Fibroblast of mammary gland (primary cell): ENCODE measurements around the gene KCNIP4.

ENCODE experiments used
- DNase-seq: peaks from one replicate; pipeline ENCODE4 v3.0.0-alpha.2; 2010; ENCODE audit warnings: low read depth
- H3K4me3 ChIP-seq: 2 replicates; pipeline ENCODE4 v1.5.1; 2011; ENCODE audit warnings: low read depth, mild to moderate bottlenecking, low read length, moderate library complexity; ENCODE audit not compliant: control insufficient read depth
- TF ChIP-seq, protein P1 (sequence below): conservative IDR thresholded peaks from 2 replicates; pipeline ENCODE4 v1.5.1; 2011; ENCODE audit warnings: low read depth, low read length, inconsistent platforms; ENCODE audit not compliant: control insufficient read depth, insufficient read depth

The KCNIP4 gene

DNA sequence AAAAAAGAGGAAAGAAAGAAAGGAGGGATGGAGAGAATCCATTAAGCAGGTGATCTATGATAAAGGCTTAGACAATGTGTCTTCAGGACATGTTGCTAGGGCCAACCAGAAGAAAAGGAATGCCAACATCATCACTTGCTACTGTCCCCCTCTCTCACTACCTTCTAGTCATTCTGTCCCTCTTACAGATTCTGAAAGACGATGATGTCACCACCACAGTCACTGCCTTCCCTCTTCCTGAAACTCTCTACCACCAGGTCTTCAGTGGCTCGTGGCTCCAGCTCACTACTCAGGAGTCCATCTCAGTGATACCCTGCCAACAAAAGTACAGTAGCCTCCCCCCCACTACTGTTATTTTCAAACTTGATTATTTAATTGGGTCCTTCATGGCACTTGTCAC is 64.0 kb downstream of the KCNIP4 start:
- TF ChIP-seq, protein P1, sequence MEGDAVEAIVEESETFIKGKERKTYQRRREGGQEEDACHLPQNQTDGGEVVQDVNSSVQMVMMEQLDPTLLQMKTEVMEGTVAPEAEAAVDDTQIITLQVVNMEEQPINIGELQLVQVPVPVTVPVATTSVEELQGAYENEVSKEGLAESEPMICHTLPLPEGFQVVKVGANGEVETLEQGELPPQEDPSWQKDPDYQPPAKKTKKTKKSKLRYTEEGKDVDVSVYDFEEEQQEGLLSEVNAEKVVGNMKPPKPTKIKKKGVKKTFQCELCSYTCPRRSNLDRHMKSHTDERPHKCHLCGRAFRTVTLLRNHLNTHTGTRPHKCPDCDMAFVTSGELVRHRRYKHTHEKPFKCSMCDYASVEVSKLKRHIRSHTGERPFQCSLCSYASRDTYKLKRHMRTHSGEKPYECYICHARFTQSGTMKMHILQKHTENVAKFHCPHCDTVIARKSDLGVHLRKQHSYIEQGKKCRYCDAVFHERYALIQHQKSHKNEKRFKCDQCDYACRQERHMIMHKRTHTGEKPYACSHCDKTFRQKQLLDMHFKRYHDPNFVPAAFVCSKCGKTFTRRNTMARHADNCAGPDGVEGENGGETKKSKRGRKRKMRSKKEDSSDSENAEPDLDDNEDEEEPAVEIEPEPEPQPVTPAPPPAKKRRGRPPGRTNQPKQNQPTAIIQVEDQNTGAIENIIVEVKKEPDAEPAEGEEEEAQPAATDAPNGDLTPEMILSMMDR = no peak
- DNase-seq = no peak
- no peak overlapping the region for H3K4me3 ChIP-seq

- peak; percentile 75 for DNase-seq
- TF ChIP-seq, protein P1 = no peak
- no peak overlapping the region for H3K4me3 ChIP-seq
Observed at GRCh38 chr4:21882051-21882839, 66.3 kb downstream of the KCNIP4 start.

- no peak overlapping the region for H3K4me3 ChIP-seq
- DNase-seq = peak; percentile 76
- TF ChIP-seq, protein P1 = peak; percentile 56
Observed at GRCh38 chr4:21879187-21879586, 69.4 kb downstream of the KCNIP4 start.

DNA sequence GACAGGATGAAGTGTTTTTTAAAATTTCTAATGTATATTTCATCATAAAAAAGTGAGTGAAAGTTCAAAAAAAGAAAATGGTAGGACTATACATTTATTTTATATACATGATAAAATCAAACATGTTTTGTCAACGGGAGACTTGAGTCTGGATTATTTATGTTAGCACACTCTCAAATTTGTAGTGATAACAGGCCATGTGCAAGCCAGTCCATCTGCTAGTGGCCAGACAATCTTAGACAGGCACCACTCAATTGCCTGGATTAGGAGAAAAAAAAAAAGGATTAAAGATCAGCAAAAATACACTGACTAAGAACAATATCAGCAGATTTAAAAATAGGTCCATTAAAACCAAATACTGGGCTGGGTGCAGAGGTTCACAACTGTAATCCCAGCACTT is 71.9 kb downstream of the KCNIP4 start:
- TF ChIP-seq, protein P1 = no peak
- DNase-seq = no peak
- no peak overlapping the region for H3K4me3 ChIP-seq

DNA sequence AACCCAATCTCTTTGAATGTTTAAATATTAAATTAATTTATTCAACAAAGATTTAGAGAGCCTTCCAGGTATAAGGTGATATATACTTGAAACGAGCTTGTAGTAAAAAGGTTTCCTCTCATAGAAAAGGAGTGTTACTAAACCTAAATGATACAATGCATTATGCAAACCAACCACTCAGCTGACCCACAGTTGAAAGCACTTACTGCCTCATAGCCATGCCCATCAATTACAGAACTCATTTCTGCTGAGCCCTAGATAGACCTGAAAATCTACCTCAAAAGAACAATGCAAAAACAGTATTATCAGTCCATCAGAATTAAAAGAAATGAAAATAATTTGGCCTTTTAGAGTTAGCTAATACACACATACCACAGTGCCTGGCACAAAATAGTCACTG is 75.4 kb downstream of the KCNIP4 start:
- TF ChIP-seq, protein P1 = no peak

DNA sequence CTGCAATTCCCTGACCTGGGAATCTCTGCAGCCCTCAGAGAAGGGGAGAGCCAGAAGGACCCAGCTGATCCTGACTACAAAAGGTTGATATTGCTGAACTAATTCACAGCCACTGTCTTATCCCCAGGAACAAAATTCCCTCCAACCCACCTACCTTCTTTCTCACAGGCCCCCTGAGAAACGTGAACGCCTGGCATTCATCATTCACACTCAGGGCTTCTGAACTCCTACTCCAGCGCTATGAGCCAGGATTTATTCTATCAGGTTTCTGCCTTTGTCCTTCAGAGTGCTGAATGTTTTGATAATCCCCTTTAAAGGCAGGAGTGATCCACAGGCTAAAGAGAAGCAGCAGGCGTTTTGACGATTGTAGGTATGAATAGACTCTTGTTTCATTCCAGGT is 76.5 kb downstream of the KCNIP4 start:
- TF ChIP-seq, protein P1 = no peak
- DNase-seq = no peak
- no peak overlapping the region for H3K4me3 ChIP-seq

More for the DNA sequence above, 75.4 kb downstream of the KCNIP4 start:
- no peak overlapping the region for H3K4me3 ChIP-seq
- no peak for DNase-seq
